ENCODE measurements around the gene SIGLEC11.
"Not testable (repeated sequence)": the region's sequence is repeated elsewhere in the genome, so short reads cannot be mapped to it uniquely, and the experiment has no call there.

The SIGLEC11 gene

GRCh38 chr19:49926515-49926914 is 34.5 kb downstream of the SIGLEC11 start:
- no peak for DNase-seq (ENCODE audit: low read depth in 2 of 2)

- no peak for DNase-seq (ENCODE audit: low read depth in 2 of 2)
These were observed 35.5 kb downstream of the SIGLEC11 start for GRCh38 chr19:49925486-49925885.

GRCh38 chr19:49924881-49925210 is 36.1 kb downstream of the SIGLEC11 start:
- not testable (repeated sequence) for DNase-seq (ENCODE audit: low read depth in 2 of 2)

- DNase-seq (ENCODE audit: low read depth in 2 of 2) = no peak
These were observed 36.7 kb downstream of the SIGLEC11 start for GRCh38 chr19:49924004-49924880.

- DNase-seq (ENCODE audit: low read depth in 2 of 2) = no peak
These were observed 37.6 kb downstream of the SIGLEC11 start for GRCh38 chr19:49923055-49924003.

- no peak for DNase-seq (ENCODE audit: low read depth in 2 of 2)
These were observed 38.8 kb downstream of the SIGLEC11 start for GRCh38 chr19:49921871-49922795.

- no peak for DNase-seq (ENCODE audit: low read depth in 2 of 2)
These were observed 40.2 kb downstream of the SIGLEC11 start for GRCh38 chr19:49920624-49921363.

- no peak for DNase-seq (ENCODE audit: low read depth in 2 of 2)
These were observed 42.9 kb downstream of the SIGLEC11 start for GRCh38 chr19:49918089-49918488.

- DNase-seq (ENCODE audit: low read depth in 2 of 2) = no peak
These were observed 43.9 kb downstream of the SIGLEC11 start for GRCh38 chr19:49916839-49917733.

GRCh38 chr19:49915271-49915670 is 45.7 kb downstream of the SIGLEC11 start:
- no peak for DNase-seq (ENCODE audit: low read depth in 2 of 2)

GRCh38 chr19:49913720-49914119 is 47.3 kb downstream of the SIGLEC11 start:
- DNase-seq (ENCODE audit: low read depth in 2 of 2) = no peak

GRCh38 chr19:49912965-49913685 is 47.8 kb downstream of the SIGLEC11 start:
- DNase-seq (ENCODE audit: low read depth in 2 of 2) = no peak

GRCh38 chr19:49911381-49912145 is 49.4 kb downstream of the SIGLEC11 start:
- no peak for DNase-seq (ENCODE audit: low read depth in 2 of 2)

- DNase-seq (ENCODE audit: low read depth in 2 of 2) = no peak
These were observed 50.8 kb downstream of the SIGLEC11 start for GRCh38 chr19:49910179-49910578.

- DNase-seq (ENCODE audit: low read depth in 2 of 2) = no peak
These were observed 52.2 kb downstream of the SIGLEC11 start for GRCh38 chr19:49908480-49909420.

GRCh38 chr19:49907745-49908446 is 53.1 kb downstream of the SIGLEC11 start:
- no peak for DNase-seq (ENCODE audit: low read depth in 2 of 2)

Data from stimulated activated CD4-positive, alpha-beta T cell treated with anti-CD3 and anti-CD28 coated beads, Interleukin-1b, Interleukin-23, amount 100 ng/mL, for 4 hours (primary cell).